K562 (cell line): ENCODE measurements around the gene USP11. TPM values are rescaled to one million over a fixed set of nuclear protein-coding genes. Genes with fewer than 3 reads are reported as not detected.

ENCODE experiments used
- ATAC-seq: fragments of 200-7000 bp; cut with Tn5 transposase; 3 replicates; pipeline ENCODE4 v1.9.1; 2020; ENCODE audit warnings: moderate library complexity
- BruUV-seq: library from RNA; stranded (reverse); fragments of 400-500 nt; replicated peaks from 2 replicates; lab custom pipeline; 2021; lab: Mats Ljungman, UMichigan
- CTCF ChIA-PET: fragments of 300-600 bp; formaldehyde crosslinking; extraction: SDS; loops from one replicate; lab custom pipeline; 2021; ENCODE audit warnings: low intra/inter-chr PET ratio; lab: Yijun Ruan, JAX
- POLR2A ChIA-PET: fragments of 300-600, 350-650 bp; sonication (Branson Sonifier 250); formaldehyde crosslinking; extraction: SDS; loops from one replicate; lab custom pipeline; 2021; ENCODE audit warnings: antibody characterized with exemption, inconsistent platforms; lab: Yijun Ruan, JAX
- DNase-seq, 4 experiments: peaks; one replicate each; pipeline versions ENCODE4 v3.0.0 to v3.0.0-alpha.2; 2011 to 2018; ENCODE audit warnings: low spot score in 3 of 4, mixed read lengths in 3 of 4; ENCODE audit errors: extremely low read depth in 1 of 4
- FAIRE-seq: peaks from 2 replicates; lab custom pipeline; 2011; peaks lifted over from hg19 to GRCh38; lab: Jason Lieb, UNC
- H2AFZ ChIP-seq: 2 replicates; pipeline ENCODE4 v1.6.0; 2011; ENCODE audit warnings: low read depth, low read length, control low read depth, inconsistent platforms
- H3K27ac ChIP-seq: fragments of 200-600 bp; 3 replicates; pipeline ENCODE4 v1.8.0; 2011; ENCODE audit warnings: low read depth, mild to moderate bottlenecking, control low read depth, inconsistent platforms, low read length, moderate library complexity, mixed read lengths; ENCODE audit errors: extremely low read depth
- H3K27me3 ChIP-seq, 2 experiments: fragments of 300-600 bp in 1 of 2; 2 replicates in 1 of 2; 3 replicates in 1 of 2; pipeline versions ENCODE4 v1.6.0 to v1.8.0; 2011; ENCODE audit warnings: inconsistent platforms in 2 of 2, low read length in 2 of 2, mild to moderate bottlenecking in 1 of 2, mixed read lengths in 1 of 2, moderate library complexity in 1 of 2; ENCODE audit not compliant: control insufficient read depth in 2 of 2, insufficient read depth in 2 of 2
- H3K36me3 ChIP-seq: fragments of 300-600 bp; 3 replicates; pipeline ENCODE4 v1.8.0; 2011; ENCODE audit warnings: mild to moderate bottlenecking, low read length, inconsistent platforms; ENCODE audit not compliant: control insufficient read depth, insufficient read depth
- H3K4me1 ChIP-seq, 2 experiments: fragments of 200-600 bp in 1 of 2; replicated peaks in 1 of 2; 2 replicates in 1 of 2; 3 replicates in 1 of 2; pipeline versions ENCODE4 v1.5.1 to v1.8.0; 2011; ENCODE audit warnings: inconsistent platforms in 2 of 2, low read length in 2 of 2, mild to moderate bottlenecking in 1 of 2, mixed read lengths in 1 of 2, moderate library complexity in 1 of 2; ENCODE audit not compliant: control insufficient read depth in 2 of 2, insufficient read depth in 2 of 2
- H3K4me2 ChIP-seq: 2 replicates; pipeline ENCODE4 v1.6.1; 2011; ENCODE audit warnings: low read length, control low read depth, inconsistent platforms, mixed read lengths; ENCODE audit not compliant: insufficient read depth
- H3K4me3 ChIP-seq: fragments of 200-600 bp; sonication (generic), shearing (Covaris generic); 2 replicates; pipeline ENCODE4 v1.5.1; 2016; ENCODE audit warnings: control low read depth, inconsistent platforms
- H3K79me2 ChIP-seq: fragments of 200-600 bp; 3 replicates; pipeline ENCODE4 v1.8.0; 2011; ENCODE audit warnings: low read length, inconsistent platforms; ENCODE audit not compliant: control insufficient read depth, insufficient read depth
- H3K9ac ChIP-seq, 2 experiments: 2 replicates each; pipeline versions ENCODE4 v1.6.0 to v1.6.1; 2011; ENCODE audit warnings: low read depth in 2 of 2, low read length in 2 of 2, control low read depth in 1 of 2, inconsistent platforms in 1 of 2, mild to moderate bottlenecking in 1 of 2, mixed read lengths in 1 of 2; ENCODE audit not compliant: insufficient read depth in 1 of 2
- H3K9me1 ChIP-seq: one replicate; pipeline ENCODE4 v1.6.0; 2011; ENCODE audit warnings: inconsistent platforms, mild to moderate bottlenecking, low read length, moderate library complexity; ENCODE audit not compliant: control insufficient read depth, insufficient read depth
- H3K9me3 ChIP-seq: replicated peaks from 2 replicates; pipeline ENCODE4 v1.5.1; 2011; ENCODE audit warnings: low read depth, low read length, inconsistent platforms; ENCODE audit not compliant: control insufficient read depth, insufficient read depth
- H4K20me1 ChIP-seq: replicated peaks from 2 replicates; pipeline ENCODE4 v1.6.1; 2011; ENCODE audit warnings: low read length, inconsistent platforms, mixed read lengths; ENCODE audit not compliant: control insufficient read depth, insufficient read depth
- BHLHE40 ChIP-seq: IDR thresholded peaks from 2 replicates; pipeline ENCODE4 v1.6.1; 2011; ENCODE audit warnings: low read length, improper control_type of control experiment
- FOXP1 ChIP-seq: sonication (generic); formaldehyde crosslinking; IDR thresholded peaks from 2 replicates; pipeline ENCODE4 v1.8.0; 2022; ENCODE audit warnings: mild to moderate bottlenecking, missing genetic modification reagents
- GABPA ChIP-seq: fragments of 200-800 bp; sonication (Bioruptor generic); conservative IDR thresholded peaks from 2 replicates; pipeline ENCODE4 v1.6.1; 2016; ENCODE audit warnings: low read depth, missing genetic modification characterization, missing compliant biosample characterization
- HNRNPK ChIP-seq: fragments of 200-400 bp; formaldehyde crosslinking; IDR thresholded peaks from one replicate; pipeline ENCODE4 v1.6.1; 2018; ENCODE audit warnings: mild to moderate bottlenecking, low read depth, low read length; ENCODE audit not compliant: poor library complexity, severe bottlenecking
- MAFG ChIP-seq: fragments of 450-650 bp; conservative IDR thresholded peaks from 2 replicates; pipeline ENCODE4 v1.6.1; 2016; ENCODE audit warnings: missing genetic modification characterization, missing compliant biosample characterization
- MED1 ChIP-seq: sonication (generic); formaldehyde crosslinking; IDR thresholded peaks from 2 replicates; pipeline ENCODE4 v1.8.1; 2023; ENCODE audit warnings: missing genetic modification reagents, borderline replicate concordance
- MEF2D ChIP-seq: conservative IDR thresholded peaks from 2 replicates; pipeline ENCODE4 v1.6.1; 2016; ENCODE audit warnings: low read depth, missing genetic modification characterization, missing compliant biosample characterization
- MTA3 ChIP-seq: fragments of 450-650 bp; formaldehyde crosslinking; IDR thresholded peaks from 2 replicates; pipeline ENCODE4 v1.6.1; 2017; ENCODE audit warnings: mild to moderate bottlenecking, borderline replicate concordance
- NBN ChIP-seq: fragments of 450-650 bp; IDR thresholded peaks from 2 replicates; pipeline ENCODE4 v1.6.1; 2016; ENCODE audit warnings: low read depth, mild to moderate bottlenecking
- SP1 ChIP-seq: sonication (generic); formaldehyde crosslinking; IDR thresholded peaks from 2 replicates; pipeline ENCODE4 v1.8.1; 2022; ENCODE audit warnings: mild to moderate bottlenecking, missing genetic modification reagents
- TOE1 ChIP-seq, 2 experiments: fragments of 450-650 bp in 1 of 2; sonication (generic) in 1 of 2; formaldehyde crosslinking in 1 of 2; IDR thresholded peaks; 2 replicates each; pipeline versions ENCODE4 v1.7.1 to v1.8.0; 2016 to 2022; ENCODE audit warnings: borderline replicate concordance in 2 of 2, mild to moderate bottlenecking in 2 of 2, antibody characterized with exemption in 1 of 2, inconsistent platforms in 1 of 2, low read depth in 1 of 2, missing genetic modification reagents in 1 of 2, moderate library complexity in 1 of 2
- USF1 ChIP-seq: sonication (generic); formaldehyde crosslinking; IDR thresholded peaks from 2 replicates; pipeline ENCODE4 v1.9.0; 2022; ENCODE audit warnings: mild to moderate bottlenecking, missing genetic modification reagents
- ZKSCAN3 ChIP-seq: fragments of 250-450 bp; sonication (Bioruptor Pico); IDR thresholded peaks from 2 replicates; pipeline ENCODE4 v1.4.0; 2020
- ZKSCAN8 ChIP-seq: fragments of 200-800 bp; sonication (Bioruptor generic); IDR thresholded peaks from 2 replicates; pipeline ENCODE4 v1.6.1; 2016; ENCODE audit warnings: missing genetic modification characterization, missing compliant biosample characterization
- ZNF639 ChIP-seq, 2 experiments: fragments of 200-800 bp in 1 of 2; sonication (Bioruptor generic) in 1 of 2; sonication (generic) in 1 of 2; formaldehyde crosslinking in 1 of 2; IDR thresholded peaks in 1 of 2; conservative IDR thresholded peaks in 1 of 2; 2 replicates each; pipeline versions ENCODE4 v1.5.0 to v1.6.1; 2016 to 2020; ENCODE audit warnings: missing compliant biosample characterization in 1 of 2, missing genetic modification characterization in 1 of 2, missing genetic modification reagents in 1 of 2
- ZNF778 ChIP-seq: fragments of 450-650 bp; formaldehyde crosslinking; IDR thresholded peaks from 2 replicates; pipeline ENCODE4 v1.4.0; 2020; ENCODE audit warnings: mild to moderate bottlenecking, moderate library complexity
- WGBS: fragments of 100-300 bp; shearing (Covaris generic); methylation state at CpG from one replicate; pipeline ENCODE4 v1.1.6; 2016; ENCODE audit warnings: low coverage, mixed read lengths; ENCODE audit not compliant: insufficient coverage; ENCODE audit errors: missing lambda C conversion rate; 5-methylcytosine and 5-hydroxymethylcytosine counted together
- in situ Hi-C: fragments of 300-500 bp; cut with MboI; formaldehyde crosslinking; loops from 4 replicates; pipeline ENCODE4 v1.15.0; 2018; ENCODE audit warnings: inconsistent platforms, mixed read lengths
- intact Hi-C: fragments of 100-400 bp; cut with micrococcal nuclease; formaldehyde crosslinking; loops from 2 replicates; pipeline ENCODE4 v1.14.2; 2022
- polyA plus RNA-seq, 8 experiments: library from polyadenylated mRNA; depleted of rRNA in 4 of 8; stranded (reverse) in 5 of 8; unstranded in 3 of 8; fragments of >200 nt; fragmentation: Nextera tagmentation in 2 of 8; fragmentation: Illumina TruSeq in 1 of 8; extraction: Ambion mirVana in 2 of 8; extraction: Trizol in 1 of 8; gene quantifications; 2 replicates each; pipeline versions ENCODE4 v1.2.1 to v1.2.3, GENCODE V29; 2011 to 2014; ENCODE audit warnings: inconsistent platforms in 1 of 8, missing spikeins in 1 of 8
- total RNA-seq, 7 experiments: library from RNA; depleted of rRNA in 6 of 7; stranded (reverse); fragments of >200 nt in 6 of 7; fragmentation: Illumina TruSeq in 2 of 7; extraction: Trizol in 2 of 7; gene quantifications; 2 replicates each; pipeline versions ENCODE4 v1.2.1 to v1.2.3, GENCODE V29; 2011 to 2021; ENCODE audit warnings: low replicate concordance in 1 of 7
- TF ChIP-seq, protein P1 (sequence below): fragments of 250-450 bp; sonication (Bioruptor Pico); IDR thresholded peaks from 2 replicates; pipeline ENCODE4 v1.5.0; 2020; ENCODE audit warnings: mild to moderate bottlenecking

The USP11 gene
- total and polyA plus RNA-seq, 9 of the 15 experiments (the other 6 are each of a cell fraction or from before 2014, with no cell fraction given): 2.5 to 29.0 (median 11.7) TPM

DNA sequence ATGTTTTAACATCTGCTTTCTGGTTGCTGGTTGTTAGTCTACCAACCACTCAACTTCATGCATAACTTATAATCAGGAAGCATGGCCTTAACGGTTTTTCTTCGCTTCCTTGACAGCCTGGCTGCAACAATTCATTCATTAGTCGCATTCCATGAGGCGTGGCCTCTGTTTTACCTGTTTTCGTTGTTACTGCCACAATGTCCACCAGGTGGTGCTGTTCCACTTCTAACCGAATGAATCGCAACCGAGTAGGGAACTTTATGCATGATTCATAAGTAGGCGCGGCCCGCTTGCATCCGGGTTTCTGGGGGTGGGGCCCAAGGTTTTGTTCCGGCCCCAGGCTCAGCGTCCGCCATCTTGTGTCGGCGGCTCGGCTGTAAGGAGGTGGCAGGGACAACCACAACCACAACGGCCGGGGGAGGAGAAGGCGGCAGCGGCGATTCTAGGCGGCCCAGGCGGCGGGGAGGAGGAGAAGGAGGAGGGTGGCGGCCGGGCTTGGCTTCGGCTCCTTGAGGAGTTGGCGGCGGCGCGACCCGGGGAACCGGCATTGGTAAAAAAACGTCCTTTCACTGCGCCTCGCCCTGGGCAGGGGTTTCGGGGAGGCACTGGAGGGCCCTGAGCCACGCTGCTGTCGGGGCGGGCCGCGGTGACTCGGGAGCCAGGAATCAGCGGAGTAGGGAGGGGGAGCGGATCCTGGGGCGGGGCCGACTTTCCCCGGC, 39.2 kb upstream of the USP11 start, which contains the start of gene UBA1:
Gene UBA1, plus strand, starts transcription at position 355 of the 719 bp plus-strand sequence. CDS start 4,974 bp downstream, outside the sequence.
- ChIA-PET POLR2A (interaction anchor here (0.8 to 1.6 kb wide), 2 partner anchors 24 to 124 kb away, joined by 3 to 4 read pairs; no protein-coding TSS in a partner anchor), CTCF (interaction anchor here (0.7 to 2.0 kb wide), 6 partner anchors 119 to 832 kb away, joined by 3 to 14 read pairs (median 4); no protein-coding TSS in a partner anchor)
- Histone ChIP-seq H3K4me1 (peaks cover 6 to 23% of the 10 kb centered on the region in 2 experiments; a peak in 4 of 5 replicates), H3K4me3 (peak within 1 kb of the TSS; percentile 94), H3K79me2 (peaks cover 46% of the 10 kb centered on the region), H3K9me1 (no peaks in the 10 kb centered on the region), H2AFZ (peak within 1 kb of the TSS; percentile 95), H3K9me3 (no peaks in the 10 kb centered on the region), H3K27ac (peak within 1 kb of the TSS; percentile 94), H3K9ac (peak within 1 kb of the TSS; percentile 93 to 96), H3K4me2 (peak within 1 kb of the TSS; percentile 91), H3K36me3 (peaks cover 35% of the 10 kb centered on the region; the same call in 2 of the 3 replicates), H3K27me3 (no peaks in the 10 kb centered on the region), H4K20me1 (peaks cover 17% of the 10 kb centered on the region)
- ATAC-seq (peak; percentile 92), DNase-seq (peak; percentile 83 to 96 (median 88)), FAIRE-seq (peak; percentile 99)
- in situ Hi-C loops (loop anchor here (10.0 kb wide), 2 partner anchors 191 to 331 kb away; no protein-coding TSS in a partner anchor), intact Hi-C loops (loop anchor here (1.0 to 10.0 kb wide), 5 partner anchors 119 to 834 kb away; no protein-coding TSS in a partner anchor)
- no TSS peak for BruUV-seq
- WGBS: 1% methylated on average over 29 of the region's 50 CpGs
- peak; percentile 73 for TF ChIP-seq SP1 (CRISPR knock-in tag)
- TF ChIP-seq MED1 (CRISPR knock-in tag): no peak
- no peak for TF ChIP-seq USF1 (CRISPR knock-in tag)
- TF ChIP-seq TOE1 (IDR thresholded peaks at IDR 0.05; ENCODE audit: borderline replicate concordance): peak; percentile 39; the same call in 1 of the 2 replicates
- no peak for TF ChIP-seq TOE1 (CRISPR knock-in tag; IDR thresholded peaks at IDR 0.05; ENCODE audit: borderline replicate concordance, low read depth)
- TF ChIP-seq NBN: no peak
- TF ChIP-seq MAFG (tag): no peak
- no peak for TF ChIP-seq MEF2D
- no peak for TF ChIP-seq ZNF639 (CRISPR knock-in tag; conservative IDR thresholded peaks at IDR 0.05 in 1 of 2, IDR thresholded peaks at IDR 0.05 in 1 of 2)
- TF ChIP-seq ZNF778 (CRISPR knock-in tag): no peak
- TF ChIP-seq MTA3: 0 out of 2 replicates have a peak, but pooled peaks have one; percentile 19
- no peak for TF ChIP-seq ZKSCAN3 (CRISPR knock-in tag)
- TF ChIP-seq GABPA (tag): 0 out of 2 replicates have a peak, but pooled peaks have one; percentile 26
- TF ChIP-seq BHLHE40: no peak
- TF ChIP-seq FOXP1 (CRISPR knock-in tag): peak; percentile 73; the same call in 1 of the 2 replicates
- TF ChIP-seq, protein P1, sequence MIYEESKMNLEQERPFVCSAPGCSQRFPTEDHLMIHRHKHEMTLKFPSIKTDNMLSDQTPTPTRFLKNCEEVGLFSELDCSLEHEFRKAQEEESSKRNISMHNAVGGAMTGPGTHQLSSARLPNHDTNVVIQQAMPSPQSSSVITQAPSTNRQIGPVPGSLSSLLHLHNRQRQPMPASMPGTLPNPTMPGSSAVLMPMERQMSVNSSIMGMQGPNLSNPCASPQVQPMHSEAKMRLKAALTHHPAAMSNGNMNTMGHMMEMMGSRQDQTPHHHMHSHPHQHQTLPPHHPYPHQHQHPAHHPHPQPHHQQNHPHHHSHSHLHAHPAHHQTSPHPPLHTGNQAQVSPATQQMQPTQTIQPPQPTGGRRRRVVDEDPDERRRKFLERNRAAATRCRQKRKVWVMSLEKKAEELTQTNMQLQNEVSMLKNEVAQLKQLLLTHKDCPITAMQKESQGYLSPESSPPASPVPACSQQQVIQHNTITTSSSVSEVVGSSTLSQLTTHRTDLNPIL (CRISPR knock-in tag): no peak
- TF ChIP-seq HNRNPK: no peak
- no peak for TF ChIP-seq ZKSCAN8 (CRISPR knock-in tag)
